Hematopoietic multipotent progenitor cell treated with erythropoietin and hydrocortisone succinate and interleukin-3 and kit ligand, for 4 days (in vitro differentiated cells): ENCODE results near the gene TNFRSF11A.
A peak's percentile ranks its signal among the peaks of the same experiment; 100 is the strongest.

ENCODE experiments used
- DNase-seq: peaks from one replicate; pipeline ENCODE4 v3.0.0-alpha.2; 2015

TNFRSF11A gene

DNA sequence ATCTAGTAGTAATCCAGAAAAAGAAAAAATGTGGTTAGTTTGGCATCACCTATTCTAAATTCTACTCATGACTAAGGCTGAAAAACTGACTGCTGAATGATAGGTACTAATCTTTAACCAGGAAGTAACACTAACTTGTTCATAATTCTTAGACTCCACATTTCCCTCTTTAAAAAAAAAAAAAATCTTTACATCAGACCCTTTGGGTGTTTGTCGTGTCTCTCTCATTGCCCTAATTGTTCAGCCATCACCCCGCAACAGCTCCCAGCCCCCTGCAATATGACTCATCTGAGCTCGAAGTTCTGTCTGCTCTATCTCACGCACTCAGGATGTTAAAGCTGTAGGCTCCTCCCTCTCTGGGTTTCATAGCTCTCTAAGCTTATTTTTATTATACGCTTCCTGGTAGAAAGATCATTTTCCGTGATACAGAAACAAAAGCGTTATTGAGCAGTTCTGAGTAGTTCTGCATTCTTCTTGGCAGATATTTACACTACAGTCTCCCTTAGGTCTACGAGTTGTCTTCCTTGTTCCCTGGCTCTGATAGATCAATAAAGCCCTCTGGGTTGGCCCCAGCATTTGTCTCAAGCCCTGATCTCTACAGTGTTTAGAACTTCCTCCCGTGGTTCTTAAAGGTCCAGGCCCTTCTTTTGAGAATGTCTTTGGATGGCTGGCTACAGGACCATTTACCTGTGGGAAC lies 95.6 kb downstream of the TNFRSF11A start:
- peak; percentile 96 for DNase-seq

DNA sequence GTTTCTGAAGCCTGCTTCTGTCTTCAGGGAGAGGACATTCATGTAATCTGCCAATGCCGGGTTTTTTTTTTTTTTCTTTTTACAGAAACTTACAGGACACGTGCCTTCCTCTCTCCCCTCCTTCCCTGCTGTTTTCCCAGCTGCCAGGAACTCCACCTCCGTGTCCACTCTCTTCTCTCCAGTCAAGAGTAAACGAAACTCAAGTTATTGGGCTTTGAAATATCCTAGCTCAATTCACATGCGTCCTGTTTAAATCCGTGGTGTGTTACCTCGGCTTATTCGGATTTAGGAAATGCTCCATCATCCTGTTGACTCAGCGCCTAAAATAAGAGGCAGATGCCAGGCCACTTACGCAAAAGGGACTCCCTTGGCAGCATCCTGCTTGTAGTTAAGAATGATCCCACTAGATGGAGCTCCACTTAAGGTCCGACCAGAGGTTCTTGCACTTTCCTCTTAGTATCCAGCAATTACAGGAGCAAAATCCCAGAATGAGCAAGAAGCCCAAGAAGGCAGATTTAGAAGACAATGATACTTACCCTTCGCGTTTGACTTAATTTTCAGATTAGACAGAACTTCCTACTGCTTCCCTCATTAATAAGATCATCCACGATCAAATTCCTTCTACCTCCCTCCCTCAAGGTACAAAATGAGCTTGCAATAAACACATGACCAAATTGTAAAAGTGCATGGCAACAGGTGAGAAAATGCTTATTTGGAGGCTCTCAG lies 100.5 kb downstream of the TNFRSF11A start:
- DNase-seq: peak; percentile 94

DNA sequence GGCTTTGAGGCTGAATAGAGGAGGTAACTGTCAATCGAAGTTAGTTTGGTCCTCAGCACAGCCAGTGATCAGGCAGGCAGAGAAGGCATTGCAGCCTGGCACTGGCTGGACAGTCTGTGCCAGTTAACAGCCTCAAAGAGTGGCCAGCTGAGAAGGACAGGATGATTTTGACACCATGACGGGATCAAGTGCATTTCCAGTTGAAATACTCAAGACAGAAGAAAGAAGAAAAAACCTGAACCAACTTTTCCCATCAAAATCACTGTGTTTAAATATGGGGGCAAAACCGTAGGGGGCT lies 101.0 kb downstream of the TNFRSF11A start:
- no peak for DNase-seq

DNA sequence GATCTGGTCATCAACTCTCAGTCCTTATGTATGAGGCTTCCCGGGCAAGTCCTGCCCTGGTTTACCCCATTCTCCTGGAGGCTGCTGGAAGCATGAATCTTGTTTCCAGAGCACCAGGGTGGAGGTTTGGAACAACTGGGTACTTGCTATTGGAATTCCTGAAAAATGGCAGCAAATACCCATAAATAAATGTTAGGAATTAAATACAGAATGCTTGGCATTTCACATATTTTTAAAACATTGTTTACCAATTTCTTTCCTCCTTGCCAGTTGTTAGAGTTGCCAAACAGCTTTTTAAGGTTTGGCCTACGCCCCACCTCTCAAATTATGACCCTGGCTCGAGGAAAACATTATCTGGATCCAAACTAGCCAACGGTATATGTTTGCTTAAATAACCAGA lies 107.1 kb downstream of the TNFRSF11A start:
- DNase-seq: no peak

DNA sequence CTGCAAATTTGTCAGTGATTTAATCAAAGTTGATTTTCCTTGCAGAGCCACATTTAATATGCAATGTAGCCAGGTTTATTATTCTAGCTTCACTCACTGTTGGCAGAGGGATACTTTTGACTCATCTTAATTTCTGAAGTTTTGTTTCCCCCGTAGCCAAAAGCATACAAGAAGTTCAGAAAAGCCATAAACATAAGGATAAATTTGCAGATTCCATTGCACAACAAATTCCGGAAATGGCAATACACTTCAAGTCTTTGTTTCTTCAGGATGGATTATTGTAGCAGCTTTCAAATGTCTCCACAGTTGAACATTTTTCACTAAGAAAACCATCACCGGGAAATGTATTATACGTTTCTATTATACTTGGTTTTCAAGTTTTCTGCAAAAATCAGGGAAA lies 109.7 kb downstream of the TNFRSF11A start:
- no peak for DNase-seq

DNA sequence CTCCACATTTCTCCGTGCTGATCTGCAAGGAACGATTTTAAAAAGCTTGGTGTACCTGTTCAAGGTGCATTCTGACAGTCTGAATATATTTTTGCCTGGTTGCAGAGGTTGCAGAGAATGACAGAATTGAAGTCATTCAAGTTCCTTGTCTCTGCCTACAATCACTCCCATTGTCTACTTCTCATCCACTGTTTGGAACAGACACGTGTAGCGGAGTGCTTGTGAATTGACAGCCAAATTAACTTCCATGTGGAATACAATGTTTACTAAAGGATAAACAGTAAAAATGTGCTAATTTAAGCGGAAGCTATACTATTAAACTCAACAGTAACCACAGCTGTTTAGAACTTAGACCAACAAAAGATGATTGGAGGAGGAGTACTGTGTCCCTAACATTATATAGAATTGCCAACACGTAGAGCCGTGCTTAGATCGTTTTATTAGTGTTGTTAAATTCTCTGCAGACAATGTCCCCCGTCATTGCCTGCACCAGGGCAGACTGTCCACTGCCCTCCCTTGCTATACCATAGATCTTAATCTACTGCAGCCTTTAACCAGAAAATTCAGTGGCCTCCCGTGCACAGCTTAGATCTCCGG lies 110.4 kb downstream of the TNFRSF11A start:
- DNase-seq: no peak

DNA sequence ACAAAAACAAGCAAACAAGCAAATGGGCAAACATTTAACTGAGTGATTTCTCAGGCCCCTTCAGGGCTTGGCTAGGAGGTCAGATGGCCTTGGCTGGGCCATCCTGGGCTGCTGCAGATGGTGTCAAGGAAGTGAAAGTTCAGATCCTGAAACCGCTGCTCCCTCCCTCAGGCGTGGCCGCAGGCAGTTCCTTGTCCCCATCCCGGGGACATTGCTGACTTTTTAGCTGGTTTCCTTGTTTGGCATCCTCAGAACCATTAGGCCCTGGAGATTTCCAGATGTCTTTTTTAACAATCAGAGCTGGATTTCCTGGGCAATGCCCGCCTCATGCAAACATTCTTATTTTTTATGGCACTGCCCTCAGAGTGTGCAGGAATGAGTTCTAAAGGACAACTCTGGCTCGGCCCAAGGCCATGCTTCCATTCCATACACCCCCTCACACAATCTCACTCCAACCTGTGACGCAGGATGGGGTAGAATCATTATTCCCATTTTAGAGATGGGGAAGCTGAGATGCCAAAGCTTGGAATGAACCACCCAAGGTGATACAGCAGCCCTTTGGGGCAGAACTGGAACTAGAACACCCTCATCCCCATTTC lies 111.6 kb downstream of the TNFRSF11A start:
- no peak for DNase-seq

DNA sequence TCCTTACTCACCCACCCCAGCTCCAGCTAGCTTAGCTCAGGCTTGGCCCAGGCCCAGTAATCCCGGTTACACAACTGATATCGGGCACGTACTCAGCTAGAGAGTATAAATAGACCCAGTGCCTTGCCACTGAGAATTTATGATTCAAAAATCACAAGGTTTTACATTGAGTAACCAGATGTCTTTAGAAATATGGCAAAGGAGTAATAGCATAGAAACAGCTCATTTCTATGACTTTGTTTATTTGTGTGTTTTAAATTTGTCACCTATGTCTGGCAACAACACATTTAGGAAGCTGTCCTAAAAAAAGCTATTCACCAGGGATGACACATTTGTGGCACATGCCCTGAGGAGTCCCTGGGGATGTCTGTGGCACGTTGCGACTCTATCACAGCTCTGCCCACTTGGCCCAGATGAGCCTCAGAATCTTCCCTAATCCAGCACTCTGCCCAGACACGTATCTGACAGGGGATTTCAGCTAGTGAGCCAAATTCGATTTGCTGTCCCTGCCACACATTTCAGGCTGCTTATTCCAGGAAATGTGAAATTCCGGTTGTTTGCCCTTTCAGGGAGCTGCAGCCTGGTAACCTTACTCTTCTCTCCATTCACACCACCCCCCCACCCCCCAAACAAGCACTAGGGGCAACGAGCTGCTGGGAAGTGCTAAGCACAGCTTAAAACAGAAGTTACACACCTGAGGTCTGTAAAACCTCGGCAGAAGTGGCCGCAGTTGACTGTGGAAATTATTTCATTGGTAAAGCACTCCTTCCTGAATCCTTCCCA lies 112.3 kb downstream of the TNFRSF11A start:
- peak; percentile 26 for DNase-seq

DNA sequence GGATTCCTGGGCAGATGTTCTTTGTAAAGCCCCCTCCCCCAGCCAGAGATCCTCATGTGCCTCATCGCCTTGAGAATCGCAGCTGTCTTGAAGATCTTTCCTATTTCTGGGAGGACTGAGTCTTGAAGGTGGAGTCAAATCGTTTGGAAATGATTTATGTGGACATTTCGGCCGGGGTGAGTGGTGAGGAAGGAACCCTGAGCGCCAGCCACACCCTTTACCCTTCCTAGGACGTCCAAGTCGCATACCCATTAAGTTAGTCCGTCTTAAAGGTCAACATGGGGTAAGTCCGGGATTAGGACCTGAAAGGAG lies 112.9 kb downstream of the TNFRSF11A start:
- no peak for DNase-seq

DNA sequence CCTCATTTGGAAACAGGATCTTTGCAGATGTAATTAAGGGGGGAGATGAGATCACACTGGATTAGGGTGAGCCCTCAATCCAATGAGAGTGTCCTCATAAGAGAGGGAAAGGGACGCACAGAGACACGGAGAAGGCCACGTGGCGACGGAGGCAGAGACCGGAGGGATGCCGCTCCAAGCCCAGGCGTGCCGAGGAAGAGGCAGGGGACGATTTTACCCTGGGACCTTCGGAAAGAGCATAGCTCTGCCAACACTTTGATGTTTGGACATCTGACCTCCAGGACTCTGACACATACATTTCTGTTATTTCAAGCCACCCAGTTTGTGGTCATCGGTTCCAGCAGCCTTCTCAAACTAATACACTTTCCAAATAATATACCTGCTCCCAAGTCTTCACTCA lies 113.3 kb downstream of the TNFRSF11A start:
- no peak for DNase-seq

DNA sequence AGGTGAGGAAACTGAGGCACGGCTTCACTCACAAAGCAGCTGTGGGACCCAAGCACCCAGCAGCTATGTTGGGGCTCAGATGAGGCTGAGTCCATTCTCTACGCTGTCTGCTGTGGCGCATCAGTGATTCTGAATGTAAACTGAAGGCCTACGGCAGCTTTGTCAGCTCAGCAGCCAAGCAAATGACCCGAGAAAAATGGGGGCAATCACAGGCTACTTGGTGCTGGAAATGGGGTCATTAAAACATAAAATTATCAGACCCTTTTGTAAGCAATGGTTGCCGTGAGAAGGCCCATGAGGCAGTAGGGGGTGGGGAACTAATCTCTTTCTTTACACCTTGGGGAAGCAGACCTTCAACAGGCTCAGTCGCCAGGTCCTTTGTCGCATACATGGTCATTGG lies 113.8 kb downstream of the TNFRSF11A start:
- DNase-seq: no peak
